Hindlimb muscle (tissue), 1 donor: ENCODE data around the gene AQP1. TPM values are rescaled to one million over a fixed set of nuclear protein-coding genes. Genes with fewer than 3 reads are reported as not detected.
A peak's percentile ranks its signal among the peaks of the same experiment; 100 is the strongest.

Experiments used
- DNase-seq: peaks from one replicate; pipeline ENCODE4 v3.0.0-alpha.2; 2013
- polyA plus RNA-seq: library from polyadenylated mRNA; unstranded; fragments of 120-200 nt; gene quantifications from one replicate; pipeline ENCODE4 v1.2.1, GENCODE V29; 2013; ENCODE audit not compliant: insufficient read length

The AQP1 gene
- polyA plus RNA-seq, 1 donor = 116 TPM

GRCh38 chr7:30884881-30885280 lies 26.8 kb upstream of the AQP1 start:
- DNase-seq = no peak

DNA sequence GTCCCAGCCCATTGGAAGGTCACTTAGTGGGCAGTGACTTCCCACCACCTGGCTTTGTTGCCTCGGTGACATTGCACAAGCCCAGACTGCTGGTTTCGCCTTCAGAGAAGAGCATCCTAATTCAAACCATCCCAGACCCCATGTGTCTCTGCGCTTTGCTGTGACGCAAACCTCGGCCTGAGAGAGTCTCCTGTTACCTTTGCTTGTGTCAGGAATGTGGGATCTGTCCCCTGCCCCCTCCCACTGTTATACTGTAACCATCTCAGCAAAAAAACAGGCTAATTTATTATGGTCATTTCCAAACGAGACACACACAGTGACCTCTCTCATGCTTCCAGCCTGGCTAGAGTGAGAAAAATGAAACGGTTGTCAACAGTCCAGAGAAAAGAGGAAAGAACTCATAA lies 25.0 kb upstream of the AQP1 start:
- no peak for DNase-seq

DNA sequence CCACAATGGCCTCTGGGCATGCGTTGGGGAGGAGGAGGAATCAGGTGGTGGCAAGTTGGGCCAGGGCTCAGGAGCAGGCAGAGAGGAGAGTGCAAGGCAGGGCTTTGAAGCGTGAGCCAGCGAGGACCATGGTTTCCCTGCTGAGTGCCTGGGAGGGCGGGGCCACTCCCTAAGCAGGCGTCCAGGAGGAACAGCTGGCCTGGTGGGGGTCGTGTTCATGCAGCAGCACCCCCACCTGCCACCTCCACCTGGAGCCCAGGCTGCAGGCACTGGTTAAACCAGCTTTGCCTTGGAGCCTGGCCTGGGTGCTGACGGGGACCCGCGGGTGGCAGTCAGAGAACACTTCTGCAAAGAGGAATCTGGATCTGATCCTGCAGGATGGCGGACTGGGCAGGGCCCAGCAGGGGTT lies 24.2 kb upstream of the AQP1 start:
- DNase-seq = no peak

GRCh38 chr7:30888747-30889146 lies 22.9 kb upstream of the AQP1 start:
- peak; percentile 45 for DNase-seq

- no peak for DNase-seq
These were observed 21.4 kb upstream of the AQP1 start for GRCh38 chr7:30890226-30890625.

DNA sequence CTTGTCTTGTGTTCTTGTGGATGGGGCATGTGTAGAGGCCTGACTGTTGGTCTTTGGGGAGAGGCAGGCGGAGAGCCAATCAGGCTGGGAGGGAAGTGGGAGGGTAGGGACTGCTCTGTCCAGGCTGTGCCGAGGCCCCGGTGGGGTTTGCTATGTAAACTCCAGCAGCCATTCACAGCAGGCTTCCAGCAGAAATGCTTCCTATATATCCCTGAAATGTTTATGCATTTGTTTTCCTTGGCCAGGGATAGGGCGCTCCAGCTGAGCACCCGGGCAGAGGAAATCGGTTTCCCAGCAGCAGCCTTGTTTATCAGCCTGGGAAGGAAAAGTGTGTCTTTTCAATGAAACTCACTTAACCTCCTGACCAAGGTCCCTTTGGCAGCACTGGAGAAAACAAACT lies 18.3 kb upstream of the AQP1 start:
- peak; percentile 69 for DNase-seq

GRCh38 chr7:30894009-30894408 lies 17.6 kb upstream of the AQP1 start:
- no peak for DNase-seq

DNA sequence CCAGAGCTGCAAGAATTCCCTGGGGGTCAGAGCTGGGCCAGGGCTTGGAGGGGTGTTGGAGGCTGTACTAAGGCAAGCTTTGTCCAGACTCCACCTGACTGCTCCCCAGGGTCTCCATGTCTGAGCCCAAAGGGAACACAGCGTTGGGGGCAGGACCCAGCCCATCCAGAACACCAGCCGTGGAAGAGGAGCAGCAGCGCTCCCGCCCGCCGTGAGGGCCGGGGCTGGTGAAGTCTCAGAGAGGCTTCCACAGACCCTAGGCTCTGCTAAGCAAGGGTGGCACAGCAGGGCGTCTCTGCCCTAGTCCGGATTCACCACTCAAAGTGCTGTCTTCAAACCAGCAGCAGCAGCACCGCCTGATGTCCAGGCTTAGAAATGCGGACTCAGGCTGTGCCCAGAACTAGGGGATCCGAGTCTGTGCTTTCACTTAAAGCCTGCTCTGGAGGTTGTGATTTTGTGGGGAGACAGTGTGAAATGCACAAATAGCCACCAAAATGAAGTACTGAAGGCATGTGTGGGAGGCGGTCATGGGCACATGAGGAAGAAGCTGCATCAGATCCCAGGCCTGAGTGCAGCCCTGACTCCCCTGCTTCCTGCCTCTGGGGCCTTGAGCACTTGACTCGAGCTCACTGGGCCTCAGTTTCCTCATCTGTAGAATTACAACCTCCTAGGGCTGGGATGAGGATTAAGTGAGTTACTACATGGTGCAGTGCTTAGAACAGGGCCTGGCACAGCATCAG lies 16.6 kb upstream of the AQP1 start:
- no peak for DNase-seq

GRCh38 chr7:30896036-30896435 lies 15.6 kb upstream of the AQP1 start:
- DNase-seq = no peak

DNA sequence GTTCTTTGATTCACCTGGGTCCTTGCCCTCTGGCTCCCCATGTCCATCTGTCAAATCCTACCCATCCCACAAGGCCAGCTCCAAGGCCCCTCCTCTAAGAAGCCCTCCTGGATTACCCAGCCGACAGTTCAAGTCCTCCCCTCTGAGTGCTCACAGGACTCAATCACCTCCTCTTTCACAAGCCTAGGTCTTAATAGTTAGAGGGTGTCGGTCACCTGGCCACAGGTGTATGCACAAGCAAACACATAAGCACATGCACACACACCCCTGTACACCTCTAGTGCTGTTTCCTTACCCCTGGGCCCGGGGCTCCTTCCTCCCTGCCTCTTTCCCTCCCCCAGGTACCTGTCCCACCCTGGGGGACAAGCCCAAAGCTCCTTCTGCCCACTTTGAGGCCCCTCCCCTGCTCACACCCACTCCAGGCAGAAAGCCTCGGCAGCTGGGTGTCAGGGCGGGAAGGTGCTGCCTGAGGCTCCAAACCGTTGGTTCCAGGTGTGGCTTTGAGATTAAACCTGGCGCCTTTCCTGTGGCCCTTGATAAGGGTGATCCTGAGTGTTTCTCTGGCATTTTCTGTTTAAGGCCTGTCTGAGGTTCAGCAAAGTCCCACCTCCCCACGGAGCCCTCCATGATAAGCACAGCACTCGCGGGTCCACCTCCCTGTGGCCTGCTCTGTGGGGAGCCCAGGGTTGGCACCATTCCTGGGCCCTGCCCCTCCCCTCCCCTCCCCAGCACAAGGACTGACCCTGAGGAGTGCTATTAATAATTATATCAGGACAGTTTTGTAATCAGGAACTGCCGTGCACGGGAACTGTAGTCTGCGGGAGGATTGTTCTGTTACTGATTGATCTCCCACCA lies 14.6 kb upstream of the AQP1 start:
- no peak for DNase-seq

DNA sequence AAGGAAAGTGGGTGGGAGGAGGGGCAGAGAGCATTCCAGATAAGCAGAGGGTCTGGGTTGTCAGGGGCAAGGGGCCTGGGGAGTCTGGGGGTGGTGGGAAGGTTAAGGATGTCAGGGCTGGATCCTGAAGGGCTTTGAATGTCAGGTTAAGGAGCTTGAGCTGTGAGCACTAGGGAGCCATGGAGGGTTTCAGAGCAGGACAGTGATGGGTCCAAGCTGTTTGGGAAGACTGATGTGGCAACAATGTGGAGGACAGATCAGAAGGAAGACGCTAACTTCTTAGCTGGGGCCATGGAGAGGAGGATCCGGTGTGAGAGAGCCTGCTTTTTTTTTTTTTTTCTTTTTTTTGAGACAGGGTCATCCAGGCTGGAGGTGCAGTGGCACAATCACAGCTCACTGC lies 13.9 kb upstream of the AQP1 start:
- no peak for DNase-seq

DNA sequence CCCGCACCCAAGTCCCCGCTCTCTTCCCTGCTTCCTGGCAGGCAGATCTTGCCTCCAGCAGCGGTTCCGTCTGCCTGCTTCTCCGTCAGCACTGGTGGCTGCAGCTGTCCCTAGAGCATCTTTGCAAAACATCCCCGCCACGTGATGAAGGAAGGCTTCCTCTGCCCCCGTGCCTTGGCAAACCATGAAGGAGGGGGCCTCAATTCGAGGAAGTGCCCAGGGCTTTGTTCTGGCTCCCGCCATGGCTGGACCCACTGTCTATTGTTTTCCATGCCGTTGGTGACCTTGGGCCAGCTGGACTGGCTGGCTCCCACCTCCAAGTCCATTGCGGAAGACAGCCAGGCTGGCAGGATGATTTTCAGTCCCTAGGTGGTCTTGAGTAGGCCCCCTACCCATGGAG lies 13.2 kb upstream of the AQP1 start:
- no peak for DNase-seq

DNA sequence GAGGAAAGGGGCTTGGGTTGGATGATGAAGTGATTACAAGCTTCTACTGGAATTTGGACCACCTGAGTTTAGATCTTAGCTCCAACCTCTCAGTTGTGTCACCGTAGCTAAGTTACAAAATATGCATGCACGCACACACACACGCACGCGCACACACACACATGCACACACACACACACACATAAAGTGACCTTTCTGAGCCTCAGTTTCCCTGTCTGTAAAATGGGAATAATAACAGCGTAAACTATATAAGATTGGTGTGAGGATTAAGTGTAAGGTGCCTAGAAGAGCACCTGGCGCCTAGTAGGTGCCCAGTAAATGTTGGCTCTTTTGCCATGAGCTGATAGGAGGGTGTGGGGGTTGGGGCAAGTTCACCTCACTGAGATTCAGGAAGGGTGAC lies 12.6 kb upstream of the AQP1 start:
- DNase-seq = no peak

- no peak for DNase-seq
These were observed 12.0 kb upstream of the AQP1 start for GRCh38 chr7:30899630-30900029.

DNA sequence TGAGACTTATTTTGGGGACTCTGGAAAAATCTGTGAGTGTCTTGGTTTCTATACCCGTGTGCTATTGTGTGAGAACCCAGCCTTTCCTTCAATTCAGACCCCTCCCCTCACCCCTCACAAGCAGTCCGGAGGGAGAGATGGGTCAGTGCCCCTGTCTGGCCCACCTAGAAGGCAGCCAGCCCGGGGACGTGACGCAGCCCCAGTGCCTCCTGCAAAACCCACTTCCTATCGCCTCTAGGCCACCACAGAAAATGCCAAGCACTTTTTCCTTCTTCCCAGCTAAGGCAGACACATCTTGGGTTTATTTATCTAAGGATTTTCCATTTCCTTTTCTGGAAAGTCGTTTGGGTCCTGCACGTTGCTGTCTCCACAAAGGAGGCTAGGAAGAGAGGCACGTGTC lies 11.6 kb upstream of the AQP1 start:
- no peak for DNase-seq

GRCh38 chr7:30900803-30901362 lies 10.8 kb upstream of the AQP1 start:
- no peak for DNase-seq

- DNase-seq = no peak
These were observed 9.8 kb upstream of the AQP1 start for GRCh38 chr7:30901856-30902255.

- no peak for DNase-seq
These were observed 9.2 kb upstream of the AQP1 start for GRCh38 chr7:30902466-30902865.

GRCh38 chr7:30903146-30903545 lies 8.5 kb upstream of the AQP1 start:
- no peak for DNase-seq

GRCh38 chr7:30904561-30904960 lies 7.1 kb upstream of the AQP1 start:
- no peak for DNase-seq

DNA sequence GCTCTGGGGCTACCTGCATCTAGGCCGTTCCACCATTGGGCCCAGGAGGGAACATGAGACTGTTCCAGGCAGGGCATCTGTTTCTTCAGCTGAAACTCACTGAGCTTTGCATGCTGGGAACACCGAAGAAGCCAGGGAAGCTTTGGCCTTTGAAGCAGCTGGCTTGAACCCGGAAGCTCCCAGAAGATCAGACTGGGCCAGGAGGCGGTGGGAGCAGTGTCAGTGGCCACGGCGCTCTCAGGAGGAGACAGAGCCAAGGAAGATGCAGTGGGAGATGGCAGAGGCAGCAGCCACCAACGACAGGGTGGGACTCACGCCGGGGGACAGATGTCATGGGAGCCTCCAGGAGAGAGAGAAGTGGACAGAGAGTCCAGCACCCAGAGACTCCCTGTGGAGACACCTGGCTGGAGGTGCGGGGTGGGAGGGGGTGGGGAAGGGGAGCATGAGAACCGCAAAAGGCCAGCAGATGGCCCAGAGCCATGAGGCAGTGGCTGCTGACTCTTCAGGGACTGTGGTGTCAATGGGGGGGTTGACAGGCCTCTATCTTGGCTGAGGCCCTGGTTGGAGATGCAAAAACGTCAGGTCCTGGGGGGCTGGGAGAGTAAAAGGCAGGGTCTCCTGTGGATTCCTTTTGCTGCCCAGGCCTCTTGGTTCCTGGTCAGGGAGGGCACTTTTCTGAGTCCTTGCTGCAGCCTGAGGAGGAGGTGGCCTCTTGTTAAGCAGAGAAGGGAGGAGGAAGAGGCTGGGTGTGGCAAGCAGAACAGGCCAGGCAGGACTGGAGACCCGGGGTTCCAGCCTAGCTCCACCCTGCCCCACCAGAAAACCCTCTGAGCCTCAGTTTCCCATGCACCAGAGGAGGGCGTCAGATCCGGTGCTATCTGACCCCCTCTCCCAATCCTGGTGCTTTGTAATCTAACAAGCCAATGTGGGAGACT lies 6.3 kb upstream of the AQP1 start:
- no peak for DNase-seq

DNA sequence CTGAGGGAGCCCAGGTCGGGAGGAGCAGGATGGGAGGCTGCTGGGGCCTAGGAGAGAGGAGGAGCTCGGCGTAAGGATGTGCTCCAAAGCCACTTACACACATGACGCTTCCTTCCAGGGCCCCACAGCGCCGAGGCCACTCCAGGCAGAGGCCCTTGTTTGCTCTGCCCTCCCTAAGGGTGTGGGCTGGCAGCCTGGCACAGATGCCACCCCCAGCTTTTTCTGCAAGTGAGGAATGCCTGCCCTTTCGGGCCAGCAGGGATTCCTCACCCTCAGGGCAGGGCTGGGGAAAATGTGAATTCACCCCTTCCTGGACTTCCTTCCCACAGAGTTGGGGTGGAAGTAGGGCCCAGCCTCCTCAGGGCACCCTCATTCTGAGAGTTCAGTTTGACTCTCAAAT lies 5.6 kb upstream of the AQP1 start:
- no peak for DNase-seq
